Parathyroid adenoma (tissue), 2 donors: ENCODE measurements around the gene RNF138.
"Not testable (repeated sequence)": the region's sequence is repeated elsewhere in the genome, so short reads cannot be mapped to it uniquely, and the experiment has no call there.

Source experiments
- H2AFZ ChIP-seq: fragments of 300-600 bp; sonication (generic); one replicate; pipeline ENCODE4 v1.7.0; 2017; ENCODE audit warnings: antibody characterized with exemption, mild to moderate bottlenecking
- H3K27ac ChIP-seq: fragments of 300-600 bp; sonication (generic); one replicate; pipeline ENCODE4 v1.7.0; 2017
- H3K27me3 ChIP-seq: fragments of 300-600 bp; sonication (generic); one replicate; pipeline ENCODE4 v1.7.0; 2017; ENCODE audit warnings: low read length; ENCODE audit not compliant: control insufficient read depth, insufficient read depth
- H3K36me3 ChIP-seq: fragments of 300-600 bp; sonication (generic); one replicate; pipeline ENCODE4 v1.7.0; 2017; ENCODE audit warnings: low read length; ENCODE audit not compliant: control insufficient read depth, insufficient read depth
- H3K4me1 ChIP-seq: fragments of 300-600 bp; sonication (generic); one replicate; pipeline ENCODE4 v1.7.0; 2017; ENCODE audit warnings: control low read depth
- H3K4me2 ChIP-seq: fragments of 300-600 bp; sonication (generic); one replicate; pipeline ENCODE4 v1.7.0; 2017; ENCODE audit warnings: low read length
- H3K4me3 ChIP-seq: fragments of 300-600 bp; sonication (generic); one replicate; pipeline ENCODE4 v1.7.0; 2017; ENCODE audit warnings: low read depth, low read length
- H3K79me2 ChIP-seq: fragments of 300-600 bp; sonication (generic); one replicate; pipeline ENCODE4 v1.7.0; 2017; ENCODE audit warnings: control low read depth
- H3K9ac ChIP-seq: fragments of 300-600 bp; sonication (generic); one replicate; pipeline ENCODE4 v1.7.0; 2017; ENCODE audit warnings: mild to moderate bottlenecking
- H3K9me3 ChIP-seq: fragments of 300-600 bp; sonication (generic); one replicate; pipeline ENCODE4 v1.7.0; 2017; ENCODE audit warnings: low read length; ENCODE audit not compliant: control insufficient read depth
- CTCF ChIP-seq: fragments of 300-600 bp; sonication (generic); IDR thresholded peaks from one replicate; pipeline ENCODE4 v1.7.0; 2017; ENCODE audit warnings: antibody characterized with exemption, mild to moderate bottlenecking
- donor health status: primary hyperparathyroidism.

RNF138 gene

GRCh38 chr18:32086881-32087280 lies 4.8 kb upstream of the RNF138 start:
- H3K4me3 ChIP-seq = no peak overlapping the region
- no peak overlapping the region for H3K27ac ChIP-seq
- H3K36me3 ChIP-seq = no peaks in the 10 kb centered on the region
- H3K9ac ChIP-seq = no peak overlapping the region
- H3K4me2 ChIP-seq = no peak overlapping the region
- TF ChIP-seq CTCF = no peak
- no peaks in the 10 kb centered on the region for H3K4me1 ChIP-seq
- no peaks in the 10 kb centered on the region for H3K9me3 ChIP-seq
- no peak overlapping the region for H2AFZ ChIP-seq
- H3K27me3 ChIP-seq = no peaks in the 10 kb centered on the region
- no peaks in the 10 kb centered on the region for H3K79me2 ChIP-seq

- H2AFZ ChIP-seq, H3K4me3 ChIP-seq, H3K36me3 ChIP-seq, H3K4me2 ChIP-seq, H3K9me3 ChIP-seq, H3K9ac ChIP-seq, H3K27ac ChIP-seq, H3K27me3 ChIP-seq, H3K4me1 ChIP-seq: not testable (repeated sequence)
- peaks cover 17% of the 10 kb centered on the region for H3K79me2 ChIP-seq
Observed at GRCh38 chr18:32090831-32091230, 843 bp upstream of the RNF138 start.

- H2AFZ ChIP-seq = peak overlapping the region; percentile 100
- TF ChIP-seq CTCF = no peak
- H3K4me3 ChIP-seq = peak overlapping the region; percentile 89
- H3K27ac ChIP-seq = peak overlapping the region; percentile 99
- H3K9ac ChIP-seq = peak overlapping the region; percentile 99
- no peaks in the 10 kb centered on the region for H3K9me3 ChIP-seq
- H3K4me1 ChIP-seq = peaks cover 10% of the 10 kb centered on the region
- H3K79me2 ChIP-seq = peaks cover 22% of the 10 kb centered on the region
- no peaks in the 10 kb centered on the region for H3K36me3 ChIP-seq
- H3K27me3 ChIP-seq = no peaks in the 10 kb centered on the region
- H3K4me2 ChIP-seq = peak overlapping the region; percentile 97
Observed at GRCh38 chr18:32091325-32091723, 350 bp upstream of the RNF138 start.

- Histone ChIP-seq H3K27me3 (no peaks in the 10 kb centered on the region), H3K79me2 (peaks cover 32% of the 10 kb centered on the region), H2AFZ (peak overlapping the region; percentile 100), H3K4me3 (peak overlapping the region; percentile 89), H3K9ac (peak overlapping the region; percentile 95), H3K4me1 (peaks cover 10% of the 10 kb centered on the region), H3K27ac (peak overlapping the region; percentile 99), H3K4me2 (peak overlapping the region; percentile 97), H3K9me3 (no peaks in the 10 kb centered on the region), H3K36me3 (no peaks in the 10 kb centered on the region)
- TF ChIP-seq CTCF = no peak
Observed at GRCh38 chr18:32092422-32093101, 888 bp downstream of the RNF138 start.

GRCh38 chr18:32093102-32093511 lies 1.4 kb downstream of the RNF138 start:
- peak overlapping the region; percentile 95 for H3K9ac ChIP-seq
- TF ChIP-seq CTCF = no peak
- H3K27me3 ChIP-seq = no peaks in the 10 kb centered on the region
- peak overlapping the region; percentile 82 for H2AFZ ChIP-seq
- H3K9me3 ChIP-seq = no peaks in the 10 kb centered on the region
- peak overlapping the region; percentile 99 for H3K27ac ChIP-seq
- peak overlapping the region; percentile 93 for H3K4me2 ChIP-seq
- peak overlapping the region; percentile 86 for H3K4me3 ChIP-seq
- H3K4me1 ChIP-seq = peaks cover 10% of the 10 kb centered on the region
- no peaks in the 10 kb centered on the region for H3K36me3 ChIP-seq
- peaks cover 38% of the 10 kb centered on the region for H3K79me2 ChIP-seq
